WTC11 (cell line): ENCODE measurements around the gene EIF4E. TPM values are rescaled to one million over a fixed set of nuclear protein-coding genes. Genes with fewer than 3 reads are reported as not detected.

Experiments
- ATAC-seq: fragments of 200-7000 bp; cut with Tn5 transposase; 2 replicates; pipeline ENCODE4 v1.10.0; 2021; ENCODE audit warnings: mild to moderate bottlenecking, moderate library complexity
- CTCF ChIA-PET: fragments of 300-600 bp; sonication (Branson Sonifier 250); formaldehyde crosslinking; loops from one replicate; lab custom pipeline; 2021; ENCODE audit warnings: antibody characterized with exemption; lab: Charles Lee
- POLR2A ChIA-PET: fragments of 350-600 bp; sonication (Branson Sonifier 250); formaldehyde crosslinking; loops from one replicate; lab custom pipeline; 2021; ENCODE audit warnings: antibody characterized with exemption; lab: Charles Lee
- DNase-seq: peaks from one replicate; pipeline ENCODE4 v3.0.0; 2021; ENCODE audit warnings: low spot score
- H3K27ac Mint-ChIP-seq: 2 replicates; pipeline ENCODE4 v1.8.0; 2021; ENCODE audit warnings: mixed read lengths
- H3K27me3 Mint-ChIP-seq: 2 replicates; pipeline ENCODE4 v1.8.0; 2021; ENCODE audit warnings: low read depth, mild to moderate bottlenecking, moderate library complexity, mixed read lengths
- H3K36me3 Mint-ChIP-seq: 2 replicates; pipeline ENCODE4 v1.8.0; 2021; ENCODE audit warnings: mixed read lengths
- H3K4me1 Mint-ChIP-seq: 2 replicates; pipeline ENCODE4 v1.8.0; 2022; ENCODE audit warnings: mixed read lengths
- H3K4me3 Mint-ChIP-seq: 2 replicates; pipeline ENCODE4 v1.8.0; 2021; ENCODE audit warnings: mild to moderate bottlenecking, moderate library complexity, mixed read lengths
- H3K9me3 Mint-ChIP-seq: 2 replicates; pipeline ENCODE4 v1.8.0; 2021; ENCODE audit warnings: mixed read lengths
- AR ChIP-seq: fragments of 250-450 bp; sonication (Bioruptor Pico); IDR thresholded peaks from 2 replicates; pipeline ENCODE4 v1.9.0; 2021; ENCODE audit warnings: mild to moderate bottlenecking
- ATF2 ChIP-seq: sonication (generic); formaldehyde crosslinking; IDR thresholded peaks from 2 replicates; pipeline ENCODE4 v1.8.1; 2022; ENCODE audit warnings: low read depth, missing genetic modification reagents, borderline replicate concordance
- ATF6 ChIP-seq: sonication (generic); formaldehyde crosslinking; IDR thresholded peaks from 2 replicates; pipeline ENCODE4 v1.8.1; 2023; ENCODE audit warnings: mild to moderate bottlenecking, missing genetic modification reagents
- CBFB ChIP-seq: sonication (generic); formaldehyde crosslinking; IDR thresholded peaks from 2 replicates; pipeline ENCODE4 v1.8.1; 2022; ENCODE audit warnings: mild to moderate bottlenecking, low read depth, missing genetic modification reagents
- E2F5 ChIP-seq: sonication (generic); formaldehyde crosslinking; IDR thresholded peaks from 2 replicates; pipeline ENCODE4 v1.8.1; 2022; ENCODE audit warnings: mild to moderate bottlenecking, moderate library complexity, missing genetic modification reagents
- ERG ChIP-seq: fragments of 250-450 bp; sonication (Bioruptor Pico); IDR thresholded peaks from 2 replicates; pipeline ENCODE4 v1.8.0; 2021; ENCODE audit warnings: mild to moderate bottlenecking
- ESRRA ChIP-seq: sonication (generic); formaldehyde crosslinking; IDR thresholded peaks from 2 replicates; pipeline ENCODE4 v1.8.1; 2022; ENCODE audit warnings: mild to moderate bottlenecking, missing genetic modification reagents, borderline replicate concordance
- FOXK1 ChIP-seq: sonication (generic); formaldehyde crosslinking; IDR thresholded peaks from 2 replicates; pipeline ENCODE4 v1.8.0; 2022; ENCODE audit warnings: mild to moderate bottlenecking, moderate library complexity, missing genetic modification reagents
- FOXP1 ChIP-seq: sonication (generic); formaldehyde crosslinking; IDR thresholded peaks from 2 replicates; pipeline ENCODE4 v1.8.0; 2022; ENCODE audit warnings: missing genetic modification reagents, mild to moderate bottlenecking, moderate library complexity, borderline replicate concordance
- FOXP4 ChIP-seq: sonication (generic); formaldehyde crosslinking; IDR thresholded peaks from 2 replicates; pipeline ENCODE4 v1.8.0; 2022; ENCODE audit warnings: mild to moderate bottlenecking, missing genetic modification reagents
- MXD4 ChIP-seq: fragments of 250-450 bp; sonication (Bioruptor Pico); IDR thresholded peaks from 2 replicates; pipeline ENCODE4 v1.8.0; 2021; ENCODE audit warnings: mild to moderate bottlenecking, moderate library complexity, borderline replicate concordance
- NR1H2 ChIP-seq: sonication (generic); formaldehyde crosslinking; IDR thresholded peaks from 2 replicates; pipeline ENCODE4 v1.9.0; 2021; ENCODE audit warnings: mild to moderate bottlenecking, moderate library complexity, missing genetic modification reagents
- PRRX2 ChIP-seq: fragments of 250-450 bp; sonication (Bioruptor Pico); IDR thresholded peaks from 2 replicates; pipeline ENCODE4 v1.8.0; 2021; ENCODE audit warnings: mild to moderate bottlenecking
- TCF7 ChIP-seq: sonication (generic); formaldehyde crosslinking; IDR thresholded peaks from 2 replicates; pipeline ENCODE4 v1.8.0; 2022; ENCODE audit warnings: mild to moderate bottlenecking, low read depth, missing genetic modification reagents, moderate library complexity
- TEAD4 ChIP-seq: sonication (generic); formaldehyde crosslinking; IDR thresholded peaks from 2 replicates; pipeline ENCODE4 v1.8.0; 2022; ENCODE audit warnings: mild to moderate bottlenecking, missing genetic modification reagents
- TP53 ChIP-seq: sonication (generic); formaldehyde crosslinking; IDR thresholded peaks from 2 replicates; pipeline ENCODE4 v1.8.1; 2023; ENCODE audit warnings: mild to moderate bottlenecking, missing genetic modification reagents
- USF2 ChIP-seq: sonication (generic); formaldehyde crosslinking; IDR thresholded peaks from 2 replicates; pipeline ENCODE4 v1.8.1; 2023; ENCODE audit warnings: mild to moderate bottlenecking, missing genetic modification reagents, moderate library complexity
- ZNF425 ChIP-seq: fragments of 250-450 bp; sonication (Bioruptor Pico); conservative IDR thresholded peaks from 2 replicates; pipeline ENCODE4 v1.9.0; 2021; ENCODE audit warnings: mild to moderate bottlenecking
- total RNA-seq: library from RNA; stranded (reverse); gene quantifications from 3 replicates; pipeline ENCODE4 v1.2.3, GENCODE V29; 2021

EIF4E gene
- total RNA-seq, 1 experiment from 2014 or later = 174 TPM

GRCh38 chr4:98959411-98959810 is 30.5 kb upstream of the EIF4E start:
- H3K4me1 Mint-ChIP-seq = peaks cover 4% of the 10 kb centered on the region
- DNase-seq (no peak), ATAC-seq (no peak)
- CTCF ChIA-PET = no interaction called here
- peaks cover 6% of the 10 kb centered on the region for H3K9me3 Mint-ChIP-seq
- no peaks in the 10 kb centered on the region; the same call in 1 of the 2 replicates for H3K27me3 Mint-ChIP-seq
- POLR2A ChIA-PET = no interaction called here
- no peak overlapping the region for H3K27ac Mint-ChIP-seq
- TF ChIP-seq NR1H2 (CRISPR knock-in tag) = no peak
- TF ChIP-seq FOXP1 = no peak
- TF ChIP-seq ATF6 (CRISPR knock-in tag) = no peak
- no peak for TF ChIP-seq E2F5
- no peak for TF ChIP-seq USF2 (CRISPR knock-in tag)
- no peak for TF ChIP-seq PRRX2 (CRISPR knock-in tag)
- no peak for TF ChIP-seq ESRRA
- no peak for TF ChIP-seq FOXK1 (CRISPR knock-in tag)
- TF ChIP-seq MXD4 (CRISPR knock-in tag) = no peak
- no peaks in the 10 kb centered on the region for H3K36me3 Mint-ChIP-seq
- H3K4me3 Mint-ChIP-seq = no peak overlapping the region

GRCh38 chr4:98958065-98958464 is 29.1 kb upstream of the EIF4E start:
- DNase-seq = no peak
- H3K36me3 Mint-ChIP-seq = no peaks in the 10 kb centered on the region
- no peak for ATAC-seq
- ChIA-PET POLR2A (no interaction called here), CTCF (interaction anchor here (0.7 kb wide), 1 partner anchor 448 kb away, joined by 3 read pairs; no protein-coding TSS in a partner anchor)
- H3K27me3 Mint-ChIP-seq = no peaks in the 10 kb centered on the region; the same call in 1 of the 2 replicates
- H3K4me3 Mint-ChIP-seq = no peak overlapping the region
- no peaks in the 10 kb centered on the region for H3K4me1 Mint-ChIP-seq
- peaks cover 6% of the 10 kb centered on the region for H3K9me3 Mint-ChIP-seq
- H3K27ac Mint-ChIP-seq = no peak overlapping the region
- no peak for TF ChIP-seq TP53
- TF ChIP-seq FOXP1 = no peak
- no peak for TF ChIP-seq ATF2 (CRISPR knock-in tag)
- no peak for TF ChIP-seq E2F5
- TF ChIP-seq AR = no peak
- no peak for TF ChIP-seq CBFB (CRISPR knock-in tag)
- no peak for TF ChIP-seq ESRRA
- TF ChIP-seq FOXP4 (CRISPR knock-in tag) = no peak
- TF ChIP-seq TEAD4 = no peak
- TF ChIP-seq ERG (CRISPR knock-in tag) = no peak
- TF ChIP-seq USF2 (CRISPR knock-in tag) = no peak
- TF ChIP-seq TCF7 = no peak
- no peak for TF ChIP-seq ZNF425
